Measurements from ENCODE around the gene FSD1L.
"Not testable (repeated sequence)": the region's sequence is repeated elsewhere in the genome, so short reads cannot be mapped to it uniquely, and the experiment has no call there.

The FSD1L gene

GRCh38 chr9:105579952-105580351, 132.1 kb downstream of the FSD1L start:
- FAIRE-seq: not testable (repeated sequence)

GRCh38 chr9:105581550-105581949, 133.7 kb downstream of the FSD1L start:
- not testable (repeated sequence) for FAIRE-seq

- FAIRE-seq: no peak
These were observed 145.3 kb downstream of the FSD1L start for GRCh38 chr9:105593145-105593544.

All from G401.6 (cell line).